ENCODE results near the gene DOHH. TPM values are rescaled to one million over a fixed set of nuclear protein-coding genes. Genes with fewer than 3 reads are reported as not detected.

Gene DOHH
- total RNA-seq, 4 donors from 2014 or later, result 19.5 to 37.5 (median 25.8) TPM

GRCh38 chr19:3464587-3465235 lies 35.8 kb downstream of the DOHH start:
- Histone ChIP-seq H3K27me3 (no peaks in the 10 kb centered on the region), H3K27ac (replicated peaks in 1 of 4) (peak overlapping the region; percentile 80 to 91 (median 86)), H3K4me1 (peaks cover 46 to 98% (median 90%) of the 10 kb centered on the region in 4 donors), H3K9me3 (no peaks in the 10 kb centered on the region), H3K36me3 (peaks cover 19 to 45% (median 43%) of the 10 kb centered on the region in 4 donors), H3K4me3 (no peak overlapping the region)
- TF ChIP-seq POLR2AphosphoS5 (IDR thresholded peaks at IDR 0.05), result no peak
- TF ChIP-seq EP300 (IDR thresholded peaks at IDR 0.05), result no peak
- TF ChIP-seq POLR2A (IDR thresholded peaks at IDR 0.05; ENCODE audit: low read depth), result no peak
- no peak for TF ChIP-seq CTCF (IDR thresholded peaks at IDR 0.05)
- DNase-seq (ENCODE audit: extremely low spot score), result no peak
- intact Hi-C loops (cut with DNase I), result no loop called here
- WGBS, result 80% methylated on average over 13 of the region's 31 CpGs

GRCh38 chr19:3463714-3464586 lies 36.5 kb downstream of the DOHH start:
- TF ChIP-seq CTCF (IDR thresholded peaks at IDR 0.05) (no peak), POLR2AphosphoS5 (IDR thresholded peaks at IDR 0.05) (peak in 1 of 2 donors; percentile 27), EP300 (IDR thresholded peaks at IDR 0.05) (no peak), POLR2A (IDR thresholded peaks at IDR 0.05; ENCODE audit: low read depth) (no peak)
- 76% methylated on average over 23 of the region's 57 CpGs for WGBS
- intact Hi-C loops (cut with DNase I), result no loop called here
- H3K9me3 ChIP-seq, result no peaks in the 10 kb centered on the region
- no peaks in the 10 kb centered on the region for H3K27me3 ChIP-seq
- H3K4me3 ChIP-seq, result no peak overlapping the region
- DNase-seq (ENCODE audit: extremely low spot score), result no peak
- peaks cover 54 to 98% (median 91%) of the 10 kb centered on the region in 4 donors for H3K4me1 ChIP-seq
- H3K36me3 ChIP-seq, result peaks cover 19 to 45% (median 43%) of the 10 kb centered on the region in 4 donors
- H3K27ac ChIP-seq (replicated peaks in 1 of 4), result peak overlapping the region; percentile 80 to 91 (median 86)

GRCh38 chr19:3462991-3463713 lies 37.3 kb downstream of the DOHH start:
- Histone ChIP-seq H3K9me3 (no peaks in the 10 kb centered on the region), H3K36me3 (peaks cover 19 to 51% (median 44%) of the 10 kb centered on the region in 4 donors), H3K4me1 (peaks cover 55 to 98% (median 92%) of the 10 kb centered on the region in 4 donors), H3K4me3 (no peak overlapping the region), H3K27me3 (no peaks in the 10 kb centered on the region), H3K27ac (replicated peaks in 1 of 4) (peak overlapping the region; percentile 80 to 91 (median 86))
- DNase-seq (ENCODE audit: extremely low spot score), result no peak
- TF ChIP-seq POLR2AphosphoS5 (IDR thresholded peaks at IDR 0.05) (peak in 1 of 2 donors; percentile 30), EP300 (IDR thresholded peaks at IDR 0.05) (no peak)
- 73% methylated on average over 26 of the region's 58 CpGs for WGBS
- intact Hi-C loops (cut with DNase I), result no loop called here

- no peak overlapping the region for H3K4me3 ChIP-seq
- no peak for DNase-seq (ENCODE audit: extremely low spot score)
- H3K27me3 ChIP-seq, result no peaks in the 10 kb centered on the region
- peaks cover 44 to 98% (median 91%) of the 10 kb centered on the region in 4 donors for H3K4me1 ChIP-seq
- TF ChIP-seq POLR2AphosphoS5 (IDR thresholded peaks at IDR 0.05) (no peak), POLR2A (IDR thresholded peaks at IDR 0.05; ENCODE audit: low read depth) (no peak), EP300 (IDR thresholded peaks at IDR 0.05) (no peak), CTCF (IDR thresholded peaks at IDR 0.05) (no peak)
- H3K9me3 ChIP-seq, result no peaks in the 10 kb centered on the region
- peaks cover 28 to 79% (median 71%) of the 10 kb centered on the region in 4 donors for H3K36me3 ChIP-seq
- intact Hi-C loops (cut with DNase I), result no loop called here
- WGBS, result 68% methylated on average over 14 of the region's 15 CpGs
- peak overlapping the region; percentile 84 to 91 (median 89) for H3K27ac ChIP-seq (replicated peaks in 1 of 4)
Observed at GRCh38 chr19:3459965-3460582, 40.4 kb downstream of the DOHH start.

All from esophagus muscularis mucosa (tissue), 4 donors.